SH-SY5Y (cell line): ENCODE data around the gene TFF3.

Experiments used
- GATA2 ChIP-seq: IDR thresholded peaks from 2 replicates; pipeline ENCODE4 v1.6.1; 2011; ENCODE audit warnings: mild to moderate bottlenecking, low read depth, low read length
- GATA3 ChIP-seq: IDR thresholded peaks from 2 replicates; pipeline ENCODE4 v1.6.1; 2011; ENCODE audit warnings: low read depth, mild to moderate bottlenecking, low read length, moderate library complexity

TFF3 gene

DNA sequence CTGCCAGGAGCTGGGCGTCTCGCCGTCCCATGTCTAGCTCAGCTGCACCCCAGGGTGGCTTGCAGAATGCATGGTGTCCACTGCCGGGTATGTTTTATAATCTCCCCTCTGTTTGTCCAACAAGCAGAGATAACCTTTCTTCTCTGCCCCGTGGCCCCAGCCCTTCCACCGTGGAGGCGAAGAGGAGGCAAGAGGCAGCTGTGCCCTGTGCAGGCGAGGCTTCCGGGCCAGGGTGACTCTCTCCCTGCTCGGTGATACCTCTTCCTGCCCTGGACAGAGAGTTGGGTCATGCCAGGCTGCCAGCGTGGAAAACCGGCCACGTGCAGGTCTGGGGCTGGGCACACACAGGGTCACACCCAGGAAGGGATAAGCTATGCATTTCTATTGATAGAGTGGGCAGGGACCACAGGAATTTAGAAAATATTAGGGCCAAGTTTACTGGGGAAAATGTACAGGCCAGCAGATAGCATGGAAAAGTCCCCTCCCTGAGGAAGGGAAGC, 35.8 kb upstream of the TFF3 start, which contains the start of gene TFF2:
Gene TFF2, minus strand, starts transcription at position 68 of the 500 bp plus-strand sequence. Its CDS starts 37 bp downstream, at position 31.
- no peak for TF ChIP-seq GATA3
- TF ChIP-seq GATA2: no peak

DNA sequence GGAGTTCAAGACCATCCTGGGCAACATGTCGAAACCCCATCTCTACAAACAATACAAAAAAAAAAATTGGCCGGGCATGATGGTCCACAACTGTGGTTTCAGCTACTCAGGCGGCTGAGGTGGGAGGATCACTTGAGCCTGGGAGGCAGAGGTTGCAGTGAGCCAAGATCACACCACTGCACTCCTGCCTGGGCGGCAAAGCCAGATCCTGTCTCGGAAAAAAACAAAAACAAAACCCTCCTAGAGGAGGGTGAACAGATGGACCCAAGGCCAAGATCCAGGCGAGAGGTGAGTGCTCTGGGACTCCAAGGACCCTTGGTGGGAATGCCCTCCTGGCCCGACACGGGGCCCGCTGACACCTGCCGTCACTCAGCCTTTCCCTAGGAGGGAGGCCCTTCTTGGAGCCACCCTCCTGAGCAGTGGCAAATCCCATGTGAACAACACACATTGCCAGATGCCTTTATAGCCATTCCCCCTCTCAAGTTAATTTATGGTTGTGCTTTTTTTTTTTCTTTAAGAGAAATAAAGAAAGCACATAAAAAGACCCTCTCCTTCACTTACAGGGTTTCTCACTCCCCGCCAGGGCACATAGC, 35.2 kb upstream of the TFF3 start:
- no peak for TF ChIP-seq GATA3
- TF ChIP-seq GATA2: no peak

DNA sequence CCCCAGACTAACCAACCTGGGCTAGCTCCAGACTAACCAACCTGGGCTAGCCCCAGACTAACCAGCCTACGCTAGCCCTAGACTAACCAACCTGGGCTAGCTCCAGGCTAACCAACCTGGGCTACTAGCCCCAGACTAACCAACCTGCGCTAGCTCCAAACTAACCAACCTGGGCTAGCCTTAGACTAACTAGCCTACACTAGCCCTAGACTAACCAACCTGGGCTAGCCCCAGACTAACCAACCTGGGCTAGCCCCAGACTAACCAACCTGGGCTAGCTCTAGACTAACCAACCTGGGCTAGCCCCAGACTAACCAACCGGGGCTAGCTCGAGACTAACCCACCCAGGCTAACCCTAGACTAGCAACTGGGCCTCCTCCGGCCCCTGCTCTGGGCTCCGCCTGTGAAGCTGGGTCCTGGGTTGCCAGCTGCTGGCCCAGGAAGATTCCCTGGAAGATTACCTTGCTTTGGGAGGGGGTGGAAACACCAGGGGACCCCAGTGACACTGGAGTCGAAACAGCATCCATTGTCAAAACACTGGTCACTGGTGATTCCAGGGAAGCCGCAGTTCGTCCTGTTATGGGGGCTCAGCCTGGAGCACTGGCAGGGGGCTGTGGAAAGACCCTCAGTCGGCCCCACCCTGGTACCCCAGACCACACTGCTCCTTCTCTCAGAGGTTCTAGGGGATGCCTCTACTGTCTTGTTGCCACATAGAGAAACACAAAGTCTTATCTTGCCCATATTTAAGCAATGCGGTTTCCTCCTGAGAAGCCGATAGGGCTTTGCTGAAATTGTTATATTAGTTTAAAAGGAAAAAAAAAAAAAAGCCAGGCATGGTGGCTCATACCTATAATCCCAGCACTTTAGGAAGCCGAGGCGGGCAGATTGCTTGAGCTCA, 34.5 kb upstream of the TFF3 start:
- no peak for TF ChIP-seq GATA3
- TF ChIP-seq GATA2: no peak

DNA sequence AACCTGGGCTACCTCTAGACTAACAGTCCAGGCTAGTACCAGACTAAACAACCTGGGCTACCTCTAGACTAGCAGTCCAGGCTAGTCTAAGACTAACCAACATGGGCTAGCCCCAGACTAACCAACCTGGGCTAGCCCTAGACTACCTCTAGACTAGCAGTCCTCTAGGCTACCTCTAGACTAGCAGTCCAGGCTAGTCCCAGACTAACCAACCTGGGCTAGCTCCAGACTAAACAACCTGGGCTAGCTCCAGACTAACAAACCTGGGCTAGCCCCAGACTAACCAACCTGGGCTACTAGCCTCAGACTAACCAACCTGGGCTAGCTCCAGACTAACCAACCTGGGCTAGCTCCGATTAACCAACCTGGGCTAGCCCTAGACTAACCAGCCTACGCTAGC, 33.6 kb upstream of the TFF3 start:
- TF ChIP-seq GATA2 (no peak), GATA3 (no peak)

DNA sequence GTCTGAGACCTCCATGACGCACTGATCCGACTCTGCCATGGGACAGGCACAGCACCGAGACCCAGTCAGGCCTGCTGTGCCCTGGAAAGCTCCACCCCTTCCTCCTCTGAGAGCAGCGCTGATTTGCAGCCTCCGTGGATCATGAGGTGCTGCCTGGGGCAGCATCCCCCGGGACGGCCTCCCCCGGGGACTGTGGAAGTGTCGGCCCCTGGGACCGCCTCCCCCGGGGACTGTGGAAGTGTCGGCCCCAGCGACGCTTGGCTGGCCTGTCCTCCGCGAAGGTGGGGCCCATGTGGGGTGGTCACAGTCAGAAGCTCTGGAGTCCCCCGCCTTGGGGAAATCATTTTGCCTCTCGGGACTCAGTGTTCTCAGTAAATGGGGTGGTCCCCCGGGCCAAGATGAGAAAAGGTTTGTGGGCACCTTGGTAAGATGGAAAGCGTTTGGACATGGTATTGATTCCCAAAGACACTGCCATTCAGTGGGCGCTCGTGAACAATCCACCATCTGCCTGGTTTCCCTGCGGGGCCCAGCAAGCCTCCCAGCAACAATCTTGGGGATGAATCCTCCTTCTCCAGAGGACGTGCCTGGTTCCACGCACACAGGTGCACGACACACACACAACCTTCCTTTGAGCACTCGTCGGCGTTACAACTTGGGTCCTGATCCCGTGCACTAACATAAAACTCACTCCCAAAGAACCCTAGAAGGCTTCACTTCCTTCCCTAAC, 32.6 kb upstream of the TFF3 start:
- TF ChIP-seq GATA2 (no peak), GATA3 (no peak)

DNA sequence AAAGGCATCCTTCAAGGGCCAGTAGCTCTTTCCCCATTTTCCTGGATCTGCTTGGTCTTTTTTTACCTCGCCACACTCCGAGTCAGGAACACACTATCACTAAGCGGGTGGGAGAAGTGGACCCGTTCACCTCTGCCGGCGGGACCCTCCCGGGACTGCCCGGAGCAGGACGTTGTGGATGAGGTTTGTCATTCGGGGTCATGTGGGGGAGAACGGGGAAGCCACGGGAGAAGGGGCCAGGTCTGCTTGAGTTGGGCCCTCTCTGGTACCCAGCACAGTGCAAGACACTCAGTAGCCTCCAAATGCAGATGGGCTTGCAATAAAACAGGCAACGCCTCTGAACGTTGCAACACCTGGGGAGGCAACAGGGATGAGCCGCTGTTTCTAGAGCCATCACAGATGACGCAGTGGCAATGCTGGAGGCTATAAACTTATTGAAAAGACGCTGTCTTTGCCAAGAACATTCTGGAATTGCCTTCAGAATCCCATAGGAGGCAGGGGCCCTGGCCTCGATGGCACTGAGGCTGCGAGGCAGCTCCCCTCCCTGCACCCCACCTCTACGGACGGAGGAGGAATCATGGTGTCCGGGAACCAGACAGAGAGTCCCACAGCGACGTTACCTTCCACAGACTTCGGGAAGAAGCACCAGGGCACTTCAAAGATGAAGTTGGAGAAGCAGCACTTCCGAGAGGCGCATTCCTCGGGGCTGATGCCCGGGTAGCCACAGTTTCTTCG, 31.8 kb upstream of the TFF3 start:
- TF ChIP-seq GATA3 (no peak), GATA2 (no peak)

DNA sequence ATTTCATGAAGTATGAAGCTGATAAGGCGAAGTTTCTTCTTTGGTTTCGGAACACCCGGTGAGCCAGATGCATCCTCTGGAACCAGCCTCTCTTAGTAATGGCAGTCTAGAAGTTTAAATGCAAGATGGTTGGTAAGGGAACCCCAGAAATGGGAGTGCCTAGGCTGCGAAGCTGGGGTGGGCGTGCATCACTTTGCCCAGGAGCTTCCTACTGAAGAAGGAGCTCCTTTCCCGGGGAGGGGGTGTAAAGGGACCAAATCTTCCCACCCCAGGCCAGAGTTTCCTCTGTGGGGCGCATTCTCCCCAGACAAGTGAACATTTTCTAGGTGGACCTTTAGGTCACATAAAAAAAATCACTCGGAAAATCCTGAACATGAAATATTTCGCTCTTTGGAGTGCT, 31.2 kb upstream of the TFF3 start:
- TF ChIP-seq GATA3 (no peak), GATA2 (no peak)

DNA sequence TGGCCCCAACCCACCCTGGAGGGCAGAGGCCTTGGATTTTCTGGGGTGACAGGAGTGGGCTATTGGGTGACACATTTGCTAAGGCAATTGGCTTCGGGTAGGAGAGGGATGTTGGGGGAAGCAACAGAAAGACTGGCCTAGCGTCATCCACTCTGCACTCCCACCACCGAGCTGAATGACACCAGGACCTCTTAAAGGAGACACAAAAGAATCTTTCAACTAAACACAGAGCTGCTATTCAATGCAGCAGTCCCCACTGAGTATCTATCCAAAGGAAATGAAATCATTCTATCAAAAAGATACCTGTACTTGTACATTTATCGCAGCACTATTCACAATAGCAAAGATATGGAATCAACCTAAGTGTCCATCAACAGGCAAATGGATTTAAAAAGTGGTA, 29.4 kb upstream of the TFF3 start:
- TF ChIP-seq GATA3 (no peak), GATA2 (no peak)

DNA sequence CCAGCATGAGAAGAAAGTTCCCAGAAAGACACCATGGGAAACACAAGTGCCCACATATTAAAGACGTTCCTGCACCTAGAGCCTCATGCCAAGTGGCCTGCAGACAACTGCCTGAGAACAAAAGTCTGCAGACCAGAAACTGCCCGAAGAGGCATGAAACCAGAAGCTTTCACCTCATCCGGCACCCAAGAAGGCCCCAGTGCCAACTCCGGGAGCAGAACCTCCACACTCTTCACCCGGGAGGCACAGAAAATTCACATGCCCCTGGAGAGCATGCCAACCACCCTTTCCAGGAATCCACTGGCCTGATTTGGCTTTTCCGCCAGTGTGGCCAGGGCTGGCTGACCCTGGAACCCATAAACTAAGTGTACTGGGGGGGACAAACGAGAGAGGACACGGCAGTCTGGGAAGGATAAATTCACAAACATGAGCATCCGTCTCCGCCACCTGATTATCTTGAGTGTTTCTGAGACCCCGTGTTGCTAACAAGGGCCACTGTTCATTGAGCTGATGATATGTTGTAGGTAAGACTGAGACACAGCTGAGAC, 28.8 kb upstream of the TFF3 start:
- no peak for TF ChIP-seq GATA2
- no peak for TF ChIP-seq GATA3

DNA sequence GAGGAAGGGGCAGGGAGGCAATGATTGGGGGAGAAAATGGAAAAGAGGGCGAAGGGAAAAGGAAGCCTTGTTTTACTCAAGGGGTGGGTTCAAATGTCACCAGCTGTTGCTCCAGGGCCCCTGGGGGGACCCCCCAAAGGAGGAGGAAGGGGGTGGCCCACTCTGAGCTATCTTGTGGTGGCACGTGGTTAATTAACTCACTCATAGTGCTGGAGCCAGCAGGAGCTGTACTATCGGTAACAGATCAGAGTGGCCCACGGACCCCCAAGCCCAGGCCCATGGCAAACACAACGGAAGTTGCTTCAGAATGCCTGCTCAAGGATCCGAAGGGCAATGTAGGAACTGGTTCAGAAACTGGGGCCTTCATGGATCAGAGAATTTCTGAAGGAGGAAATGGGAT, 28.3 kb upstream of the TFF3 start:
- TF ChIP-seq GATA2: no peak
- no peak for TF ChIP-seq GATA3

DNA sequence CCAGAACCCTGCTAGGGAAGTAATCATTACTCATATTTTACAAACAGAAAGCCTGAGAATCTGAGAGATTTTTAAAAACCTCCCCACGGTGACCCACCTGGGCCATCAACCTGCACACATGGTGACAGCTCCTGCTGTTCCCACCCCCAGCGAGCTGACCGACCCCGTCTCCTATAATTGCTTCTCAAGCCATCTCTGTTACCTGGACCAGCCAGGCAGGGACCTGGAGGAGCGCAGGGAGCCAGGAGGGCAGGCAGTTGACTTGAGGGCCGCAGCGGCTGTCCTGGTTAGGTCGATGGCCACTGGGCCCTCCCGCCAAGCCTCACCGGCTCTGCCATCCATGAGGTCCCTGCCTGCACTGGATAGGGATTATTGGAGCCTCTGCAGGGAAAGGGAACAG, 27.9 kb upstream of the TFF3 start:
- no peak for TF ChIP-seq GATA2
- TF ChIP-seq GATA3: no peak

DNA sequence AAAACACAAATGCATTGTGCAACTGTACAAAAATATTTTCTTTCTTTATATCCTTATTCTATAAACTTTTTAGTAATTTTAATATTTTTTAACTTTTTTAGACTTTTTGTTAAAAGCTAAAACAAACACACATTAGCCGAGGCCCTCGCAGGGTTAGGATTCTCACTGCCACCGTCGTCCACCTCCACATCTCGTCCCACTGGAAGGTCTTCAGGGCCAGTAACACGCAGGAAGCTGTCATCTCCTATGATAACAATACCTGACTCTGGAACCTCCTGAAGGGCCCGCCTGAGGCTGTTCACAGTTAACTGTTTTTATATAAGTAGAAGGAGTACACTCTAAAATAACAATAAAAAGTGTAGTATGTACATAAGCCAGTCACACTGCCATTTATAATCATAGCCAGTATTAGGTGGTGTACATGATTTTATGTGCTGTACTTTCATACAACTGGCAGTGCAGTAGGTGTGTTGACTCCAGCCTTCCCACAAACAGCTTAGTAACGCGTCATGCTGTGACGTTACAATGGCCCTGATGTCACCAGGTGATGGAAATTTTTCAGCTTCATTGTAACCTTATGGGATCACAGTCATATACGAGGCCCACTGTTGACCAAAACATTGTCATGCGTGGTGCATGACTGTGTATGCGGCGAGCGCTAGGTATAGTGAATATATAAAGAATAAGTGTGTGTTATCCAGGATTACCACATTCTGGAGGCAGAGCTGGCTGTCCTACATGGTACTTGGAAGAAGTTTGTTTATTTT, 26.8 kb upstream of the TFF3 start:
- no peak for TF ChIP-seq GATA2
- TF ChIP-seq GATA3: no peak
